Peyer's patch (tissue), 4 donors: ENCODE results near the gene VPS45.

Experiments
- CTCF ChIP-seq, 6 experiments: fragments of 450-650 bp in 4 of 6; fragments of 200-600 bp in 2 of 6; sonication (generic) in 1 of 6; IDR thresholded peaks; one replicate each; pipeline ENCODE4 v1.5.1; 2017 to 2019; ENCODE audit warnings: antibody characterized with exemption in 6 of 6, mild to moderate bottlenecking in 3 of 6, moderate library complexity in 1 of 6
- POLR2A ChIP-seq, 2 donors: fragments of 450-650 bp; IDR thresholded peaks; one replicate each; pipeline ENCODE4 v1.5.1; 2017; ENCODE audit warnings: antibody characterized with exemption in 2 of 2, mild to moderate bottlenecking in 2 of 2, moderate library complexity in 2 of 2

DNA sequence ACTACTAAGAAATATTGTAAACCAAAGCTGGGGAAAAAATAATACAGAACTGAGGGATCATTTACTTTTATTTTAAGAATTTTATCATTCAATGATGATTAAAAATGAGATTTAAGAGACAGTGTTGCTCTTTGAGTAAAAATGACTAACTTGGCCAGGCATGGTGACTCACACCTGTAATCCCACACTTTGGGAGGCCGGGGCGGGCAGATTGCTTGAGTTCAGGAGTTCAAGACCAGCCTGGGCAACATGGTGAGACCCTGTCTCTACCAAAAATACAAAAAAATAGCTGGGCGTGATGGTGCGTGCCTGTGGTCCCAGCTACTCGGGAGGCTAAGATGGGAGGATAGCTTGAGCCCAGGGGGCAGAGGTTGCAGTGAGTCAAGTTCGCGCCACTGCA, 60.3 kb downstream of the VPS45 start:
- TF ChIP-seq CTCF (IDR thresholded peaks at IDR 0.05) (no peak), POLR2A (IDR thresholded peaks at IDR 0.05) (no peak)
